ENCODE data around the gene RPL39.
"Not testable (repeated sequence)": the region's sequence is repeated elsewhere in the genome, so short reads cannot be mapped to it uniquely, and the experiment has no call there.

RPL39 gene

GRCh38 chrX:119762718-119763117, 28.7 kb downstream of the RPL39 start:
- DNase-seq = no peak

- no peak for DNase-seq
Measured at GRCh38 chrX:119760026-119760877, 31.2 kb downstream of the RPL39 start.

GRCh38 chrX:119759248-119759766, 32.1 kb downstream of the RPL39 start:
- DNase-seq = no peak

GRCh38 chrX:119758731-119759247, 32.6 kb downstream of the RPL39 start:
- no peak for DNase-seq

GRCh38 chrX:119757979-119758730, 33.3 kb downstream of the RPL39 start, which contains the start of gene SOWAHD:
SOWAHD (plus strand) TSS chrX:119758588; CDS start chrX:119758668, 80 bp downstream.
- no peak for DNase-seq

GRCh38 chrX:119757646-119757978, 33.8 kb downstream of the RPL39 start:
- no peak for DNase-seq

- no peak for DNase-seq
Measured at GRCh38 chrX:119756926-119757635, 34.3 kb downstream of the RPL39 start.

- DNase-seq = no peak
Measured at GRCh38 chrX:119755981-119756533, 35.4 kb downstream of the RPL39 start.

GRCh38 chrX:119753639-119754257, 37.7 kb downstream of the RPL39 start:
- peak; percentile 41 for DNase-seq

- DNase-seq = no peak
Measured at GRCh38 chrX:119753001-119753400, 38.4 kb downstream of the RPL39 start.

- not testable (repeated sequence) for DNase-seq
Measured at GRCh38 chrX:119750751-119751150, 40.7 kb downstream of the RPL39 start.

- not testable (repeated sequence) for DNase-seq
Measured at GRCh38 chrX:119750131-119750530, 41.3 kb downstream of the RPL39 start.

GRCh38 chrX:119745283-119745848, 46.1 kb downstream of the RPL39 start:
- no peak for DNase-seq

- no peak for DNase-seq
Measured at GRCh38 chrX:119738742-119739141, 52.7 kb downstream of the RPL39 start.

All from NCI-H2081 treated with DMSO at 0.1 percent for 48 hours (cell line).